MM.1S (cell line): ENCODE measurements around the gene ARMC10.

Source experiments
- DNase-seq: peaks from one replicate; pipeline ENCODE4 v3.0.0-alpha.2; 2015
- H2AFZ ChIP-seq: fragments of 300-600 bp; sonication (generic); 2 replicates; pipeline ENCODE4 v1.6.0; 2016; ENCODE audit warnings: antibody characterized with exemption, low read length
- H3F3A ChIP-seq: fragments of 300-600 bp; sonication (generic); 2 replicates; pipeline ENCODE4 v1.6.1; 2016; ENCODE audit warnings: mild to moderate bottlenecking, antibody characterized with exemption, low read length, moderate library complexity, mixed read lengths; ENCODE audit not compliant: insufficient read depth
- H3K27ac ChIP-seq: fragments of 300-600 bp; sonication (generic); 2 replicates; pipeline ENCODE4 v1.5.1; 2016; ENCODE audit warnings: mild to moderate bottlenecking, low read length
- H3K27me3 ChIP-seq: fragments of 300-600 bp; sonication (generic); replicated peaks from 2 replicates; pipeline ENCODE4 v1.6.0; 2016; ENCODE audit warnings: low read length; ENCODE audit not compliant: insufficient read depth
- H3K36me3 ChIP-seq: fragments of 300-600 bp; sonication (generic); replicated peaks from 2 replicates; pipeline ENCODE4 v1.6.1; 2016; ENCODE audit warnings: mild to moderate bottlenecking, low read length, mixed read lengths; ENCODE audit not compliant: insufficient read depth
- H3K4me1 ChIP-seq: fragments of 300-600 bp; sonication (generic); 2 replicates; pipeline ENCODE4 v1.6.1; 2016; ENCODE audit warnings: low read length, mixed read lengths
- H3K4me2 ChIP-seq: fragments of 300-600 bp; sonication (generic); 2 replicates; pipeline ENCODE4 v1.6.0; 2016; ENCODE audit warnings: low read depth, low read length
- H3K4me3 ChIP-seq: fragments of 300-600 bp; sonication (generic); 2 replicates; pipeline ENCODE4 v1.5.1; 2016; ENCODE audit warnings: low read length, mixed read lengths
- H3K79me2 ChIP-seq: fragments of 300-600 bp; sonication (generic); 2 replicates; pipeline ENCODE4 v1.6.1; 2016; ENCODE audit warnings: mixed run types, low read length, mixed read lengths
- H3K9ac ChIP-seq: fragments of 300-600 bp; sonication (generic); 2 replicates; pipeline ENCODE4 v1.6.1; 2016; ENCODE audit warnings: low read length, mixed read lengths
- H3K9me2 ChIP-seq: fragments of 300-600 bp; sonication (generic); replicated peaks from 2 replicates; pipeline ENCODE4 v1.6.1; 2016; ENCODE audit warnings: mild to moderate bottlenecking, low read length, mixed read lengths; ENCODE audit not compliant: insufficient read depth
- H3K9me3 ChIP-seq: fragments of 300-600 bp; sonication (generic); replicated peaks from 2 replicates; pipeline ENCODE4 v1.6.1; 2016; ENCODE audit warnings: mild to moderate bottlenecking, low read length, mixed read lengths; ENCODE audit not compliant: insufficient read depth
- H4K20me1 ChIP-seq: fragments of 300-600 bp; sonication (generic); 2 replicates; pipeline ENCODE4 v1.6.1; 2016; ENCODE audit warnings: mild to moderate bottlenecking, low read length, moderate library complexity, mixed read lengths; ENCODE audit not compliant: insufficient read depth
- CTCF ChIP-seq: fragments of 300-600 bp; sonication (generic); IDR thresholded peaks from 2 replicates; pipeline ENCODE4 v1.5.1; 2016; ENCODE audit warnings: antibody characterized with exemption, low read length, mixed read lengths
- EZH2 ChIP-seq: fragments of 300-600 bp; sonication (generic); optimal IDR thresholded peaks from 2 replicates; pipeline ENCODE3; 2017; ENCODE audit warnings: low read depth, mild to moderate bottlenecking, antibody characterized with exemption, low read length, mixed read lengths
- EZH2phosphoT487 ChIP-seq: fragments of 300-600 bp; sonication (generic); IDR thresholded peaks from 2 replicates; pipeline ENCODE4 v1.6.1; 2018; ENCODE audit warnings: antibody characterized with exemption, low read length

The ARMC10 gene

GRCh38 chr7:103113164-103113563 is 38.2 kb downstream of the ARMC10 start:
- Histone ChIP-seq H4K20me1 (no peaks in the 10 kb centered on the region), H2AFZ (no peak overlapping the region), H3K9ac (no peak overlapping the region), H3K79me2 (no peaks in the 10 kb centered on the region), H3K36me3 (no peaks in the 10 kb centered on the region), H3K4me1 (no peaks in the 10 kb centered on the region), H3K4me3 (no peak overlapping the region), H3K4me2 (no peak overlapping the region), H3K27me3 (no peaks in the 10 kb centered on the region), H3K9me2 (no peaks in the 10 kb centered on the region), H3K27ac (no peak overlapping the region), H3K9me3 (no peaks in the 10 kb centered on the region), H3F3A (no peaks in the 10 kb centered on the region)
- DNase-seq = no peak
- TF ChIP-seq CTCF (no peak), EZH2phosphoT487 (no peak), EZH2 (no peak)

GRCh38 chr7:103114576-103115008 is 39.7 kb downstream of the ARMC10 start:
- H3K79me2 ChIP-seq = no peaks in the 10 kb centered on the region
- no peaks in the 10 kb centered on the region for H3K4me1 ChIP-seq
- no peaks in the 10 kb centered on the region for H4K20me1 ChIP-seq
- H3K27me3 ChIP-seq = no peaks in the 10 kb centered on the region
- H3K9me2 ChIP-seq = no peaks in the 10 kb centered on the region
- no peak overlapping the region for H3K9ac ChIP-seq
- H3K9me3 ChIP-seq = no peaks in the 10 kb centered on the region
- no peak overlapping the region for H3K27ac ChIP-seq
- no peak overlapping the region for H2AFZ ChIP-seq
- no peak overlapping the region for H3K4me3 ChIP-seq
- no peak overlapping the region for H3K4me2 ChIP-seq
- no peaks in the 10 kb centered on the region for H3K36me3 ChIP-seq
- TF ChIP-seq EZH2phosphoT487 = no peak
- TF ChIP-seq CTCF = no peak
- no peak for TF ChIP-seq EZH2
- H3F3A ChIP-seq = no peaks in the 10 kb centered on the region
- no peak for DNase-seq

GRCh38 chr7:103115771-103116170 is 40.8 kb downstream of the ARMC10 start:
- Histone ChIP-seq H3K9ac (no peak overlapping the region), H3K27me3 (no peaks in the 10 kb centered on the region), H3K9me3 (no peaks in the 10 kb centered on the region), H3K27ac (no peak overlapping the region), H2AFZ (no peak overlapping the region), H3K4me2 (no peak overlapping the region), H3F3A (no peaks in the 10 kb centered on the region), H4K20me1 (no peaks in the 10 kb centered on the region), H3K9me2 (no peaks in the 10 kb centered on the region), H3K36me3 (no peaks in the 10 kb centered on the region), H3K4me3 (no peak overlapping the region), H3K79me2 (no peaks in the 10 kb centered on the region), H3K4me1 (no peaks in the 10 kb centered on the region)
- TF ChIP-seq CTCF (no peak), EZH2phosphoT487 (no peak), EZH2 (no peak)
- no peak for DNase-seq

GRCh38 chr7:103116511-103116910 is 41.6 kb downstream of the ARMC10 start:
- no peak for TF ChIP-seq EZH2phosphoT487
- TF ChIP-seq EZH2 = no peak
- no peak for TF ChIP-seq CTCF
- Histone ChIP-seq H3K4me1 (no peaks in the 10 kb centered on the region), H4K20me1 (no peaks in the 10 kb centered on the region), H3K4me3 (no peak overlapping the region), H3K4me2 (no peak overlapping the region), H3K79me2 (no peaks in the 10 kb centered on the region), H3K9me2 (no peaks in the 10 kb centered on the region), H3K36me3 (no peaks in the 10 kb centered on the region), H3K9ac (no peak overlapping the region), H2AFZ (no peak overlapping the region), H3F3A (no peaks in the 10 kb centered on the region), H3K9me3 (no peaks in the 10 kb centered on the region), H3K27ac (no peak overlapping the region), H3K27me3 (no peaks in the 10 kb centered on the region)
- DNase-seq = no peak
